Suprapubic skin (tissue), 4 donors: ENCODE results near the gene FAAP20. TPM values are rescaled to one million over a fixed set of nuclear protein-coding genes. Genes with fewer than 3 reads are reported as not detected.

Experiments used
- DNase-seq, 2 donors: peaks; one replicate each; pipeline ENCODE4 v3.0.0-alpha.2; 2019; ENCODE audit warnings: low spot score in 2 of 2
- H3K27ac ChIP-seq: fragments of 200-600 bp; sonication (generic); one replicate; pipeline ENCODE4 v1.5.1; 2019
- H3K27me3 ChIP-seq: fragments of 200-600 bp; sonication (generic); one replicate; pipeline ENCODE4 v1.5.1; 2019
- H3K36me3 ChIP-seq: fragments of 200-600 bp; sonication (generic); one replicate; pipeline ENCODE4 v1.5.1; 2019
- H3K4me1 ChIP-seq: fragments of 200-600 bp; sonication (generic); one replicate; pipeline ENCODE4 v1.5.1; 2019
- H3K4me3 ChIP-seq: fragments of 200-600 bp; sonication (generic); one replicate; pipeline ENCODE4 v1.5.1; 2019; ENCODE audit warnings: mild to moderate bottlenecking
- H3K9me3 ChIP-seq: fragments of 200-600 bp; sonication (generic); one replicate; pipeline ENCODE4 v1.5.1; 2019
- CTCF ChIP-seq, 2 donors: fragments of 200-600 bp in 1 of 2; fragments of 450-650 bp in 1 of 2; sonication (generic) in 1 of 2; IDR thresholded peaks; one replicate each; pipeline ENCODE4 v1.5.1; 2016 to 2019; ENCODE audit warnings: antibody characterized with exemption in 2 of 2, mild to moderate bottlenecking in 1 of 2, moderate library complexity in 1 of 2
- EP300 ChIP-seq: sonication (generic); formaldehyde crosslinking; IDR thresholded peaks from one replicate; pipeline ENCODE4 v1.6.1; 2017; ENCODE audit warnings: antibody characterized with exemption
- POLR2A ChIP-seq, 2 donors: fragments of 450-650 bp; IDR thresholded peaks; one replicate each; pipeline ENCODE4 v1.6.1; 2017; ENCODE audit warnings: antibody characterized with exemption in 2 of 2, mild to moderate bottlenecking in 2 of 2, moderate library complexity in 2 of 2
- POLR2AphosphoS5 ChIP-seq, 3 donors: sonication (generic); formaldehyde crosslinking; IDR thresholded peaks; one replicate each; pipeline ENCODE4 v1.6.1; 2017; ENCODE audit warnings: antibody characterized with exemption in 3 of 3
- WGBS: methylation state at CpG from one replicate; pipeline ENCODE4 v1.1.5; 2018; 5-methylcytosine and 5-hydroxymethylcytosine counted together
- total RNA-seq, 4 donors: library from RNA; depleted of rRNA; stranded (reverse); fragments of >200 nt; gene quantifications; one replicate each; pipeline ENCODE4 v1.1.0, GENCODE V29; 2016

FAAP20 gene
- total RNA-seq, 4 donors from 2014 or later, result 18.6 to 47.3 (median 24.9) TPM

GRCh38 chr1:2192031-2192995 lies 2.3 kb downstream of the FAAP20 start:
- Histone ChIP-seq H3K4me1 (peaks cover 63% of the 10 kb centered on the region), H3K9me3 (no peaks in the 10 kb centered on the region), H3K27ac (peak overlapping the region; percentile 27), H3K4me3 (no peak overlapping the region), H3K27me3 (no peaks in the 10 kb centered on the region), H3K36me3 (no peaks in the 10 kb centered on the region)
- peak in 1 of 2 donors; percentile 70 for DNase-seq
- TF ChIP-seq CTCF (IDR thresholded peaks at IDR 0.05) (no peak), POLR2AphosphoS5 (IDR thresholded peaks at IDR 0.05) (no peak), EP300 (no peak), POLR2A (IDR thresholded peaks at IDR 0.05) (no peak)
- 66% methylated on average over 9 of the region's 30 CpGs for WGBS

GRCh38 chr1:2190491-2190976 lies 4.0 kb downstream of the FAAP20 start:
- TF ChIP-seq POLR2AphosphoS5 (IDR thresholded peaks at IDR 0.05) (no peak), POLR2A (IDR thresholded peaks at IDR 0.05) (no peak), CTCF (IDR thresholded peaks at IDR 0.05) (no peak), EP300 (no peak)
- H3K36me3 ChIP-seq, result peaks cover 6% of the 10 kb centered on the region
- H3K27ac ChIP-seq, result peak overlapping the region; percentile 89
- H3K4me1 ChIP-seq, result peaks cover 62% of the 10 kb centered on the region
- H3K4me3 ChIP-seq, result peak overlapping the region; percentile 57
- no peak for DNase-seq
- 79% methylated on average over 16 of the region's 19 CpGs for WGBS
- H3K27me3 ChIP-seq, result no peaks in the 10 kb centered on the region
- H3K9me3 ChIP-seq, result no peaks in the 10 kb centered on the region

- H3K27ac ChIP-seq, result peak overlapping the region; percentile 89
- peak overlapping the region; percentile 57 for H3K4me3 ChIP-seq
- no peaks in the 10 kb centered on the region for H3K9me3 ChIP-seq
- WGBS, result 12% methylated on average over 20 of the region's 65 CpGs
- DNase-seq, result peak; percentile 96
- H3K4me1 ChIP-seq, result peaks cover 58% of the 10 kb centered on the region
- H3K27me3 ChIP-seq, result no peaks in the 10 kb centered on the region
- TF ChIP-seq POLR2A (IDR thresholded peaks at IDR 0.05) (no peak), POLR2AphosphoS5 (IDR thresholded peaks at IDR 0.05) (no peak), EP300 (no peak), CTCF (IDR thresholded peaks at IDR 0.05) (no peak)
- H3K36me3 ChIP-seq, result peaks cover 10% of the 10 kb centered on the region
These were observed 4.8 kb downstream of the FAAP20 start for GRCh38 chr1:2189459-2190425.

- no peak for DNase-seq
- peaks cover 12% of the 10 kb centered on the region for H3K36me3 ChIP-seq
- no peaks in the 10 kb centered on the region for H3K9me3 ChIP-seq
- H3K27me3 ChIP-seq, result no peaks in the 10 kb centered on the region
- 91% methylated on average over 13 of the region's 16 CpGs for whole genome bisulfite sequencing
- no peak overlapping the region for H3K4me3 ChIP-seq
- no peak overlapping the region for H3K27ac ChIP-seq
- H3K4me1 ChIP-seq, result peaks cover 46% of the 10 kb centered on the region
- TF ChIP-seq CTCF (IDR thresholded peaks at IDR 0.05) (no peak), EP300 (no peak), POLR2A (IDR thresholded peaks at IDR 0.05) (no peak), POLR2AphosphoS5 (IDR thresholded peaks at IDR 0.05) (no peak)
These were observed 6.2 kb downstream of the FAAP20 start for GRCh38 chr1:2188336-2188735.
